Large intestine (tissue), 3 donors: ENCODE measurements around the gene EHBP1. TPM values are rescaled to one million over a fixed set of nuclear protein-coding genes. Genes with fewer than 3 reads are reported as not detected.

Experiments
- DNase-seq, 2 donors: peaks; one replicate each; pipeline versions ENCODE4 v3.0.0 to v3.0.0-alpha.2; 2013
- H3K27ac ChIP-seq: one replicate; pipeline ENCODE4 v1.5.1; 2013; ENCODE audit warnings: low read length
- H3K27me3 ChIP-seq: 2 replicates; pipeline ENCODE4 v1.6.1; 2013; ENCODE audit warnings: low read length; ENCODE audit not compliant: control insufficient read depth, insufficient read depth
- H3K36me3 ChIP-seq: 2 replicates; pipeline ENCODE4 v1.6.1; 2013; ENCODE audit warnings: low read length; ENCODE audit not compliant: control insufficient read depth, insufficient read depth
- H3K4me1 ChIP-seq: one replicate; pipeline ENCODE4 v1.6.1; 2013; ENCODE audit warnings: low read length; ENCODE audit not compliant: control insufficient read depth, insufficient read depth
- H3K4me3 ChIP-seq: one replicate; pipeline ENCODE4 v1.5.1; 2013; ENCODE audit warnings: low read length
- H3K9me3 ChIP-seq: one replicate; pipeline ENCODE4 v1.6.1; 2013; ENCODE audit warnings: mild to moderate bottlenecking, low read depth, low read length, moderate library complexity; ENCODE audit not compliant: control insufficient read depth
- WGBS: methylation state at CpG from one replicate; pipeline ENCODE4 v1.1.5; 2013; ENCODE audit warnings: low lambda C conversion rate; ENCODE audit not compliant: insufficient coverage; 5-methylcytosine and 5-hydroxymethylcytosine counted together
- polyA plus RNA-seq: library from polyadenylated mRNA; unstranded; fragments of 120-200 nt; gene quantifications from one replicate; pipeline ENCODE4 v1.2.1, GENCODE V29; 2013

Gene EHBP1
- polyA plus RNA-seq, 1 donor, result 30.7 TPM

GRCh38 chr2:62919041-62919440, 213.5 kb downstream of the EHBP1 start:
- H3K27ac ChIP-seq, result no peak overlapping the region
- DNase-seq, result no peak
- H3K36me3 ChIP-seq, result peaks cover 15% of the 10 kb centered on the region
- peaks cover 9% of the 10 kb centered on the region for H3K9me3 ChIP-seq
- no peak overlapping the region for H3K4me3 ChIP-seq
- no CpG with 5 or more reads among the region's 2 CpGs for WGBS
- H3K4me1 ChIP-seq, result no peaks in the 10 kb centered on the region
- H3K27me3 ChIP-seq, result no peaks in the 10 kb centered on the region

- Histone ChIP-seq H3K27me3 (no peaks in the 10 kb centered on the region), H3K27ac (no peak overlapping the region), H3K36me3 (peaks cover 15% of the 10 kb centered on the region), H3K4me3 (no peak overlapping the region), H3K4me1 (no peaks in the 10 kb centered on the region), H3K9me3 (peaks cover 9% of the 10 kb centered on the region)
- no peak for DNase-seq
Observed at GRCh38 chr2:62920070-62920469, 214.6 kb downstream of the EHBP1 start.

GRCh38 chr2:62923242-62923641, 217.7 kb downstream of the EHBP1 start:
- Histone ChIP-seq H3K9me3 (peaks cover 9% of the 10 kb centered on the region), H3K27ac (no peak overlapping the region), H3K4me3 (no peak overlapping the region), H3K36me3 (peaks cover 15% of the 10 kb centered on the region), H3K4me1 (no peaks in the 10 kb centered on the region), H3K27me3 (no peaks in the 10 kb centered on the region)
- no peak for DNase-seq

GRCh38 chr2:62923881-62924280, 218.4 kb downstream of the EHBP1 start:
- H3K36me3 ChIP-seq, result peaks cover 15% of the 10 kb centered on the region
- WGBS, result no CpG with 5 or more reads among the region's 2 CpGs
- no peak for DNase-seq
- H3K4me1 ChIP-seq, result no peaks in the 10 kb centered on the region
- H3K4me3 ChIP-seq, result no peak overlapping the region
- H3K9me3 ChIP-seq, result peaks cover 9% of the 10 kb centered on the region
- no peaks in the 10 kb centered on the region for H3K27me3 ChIP-seq
- H3K27ac ChIP-seq, result no peak overlapping the region

DNA sequence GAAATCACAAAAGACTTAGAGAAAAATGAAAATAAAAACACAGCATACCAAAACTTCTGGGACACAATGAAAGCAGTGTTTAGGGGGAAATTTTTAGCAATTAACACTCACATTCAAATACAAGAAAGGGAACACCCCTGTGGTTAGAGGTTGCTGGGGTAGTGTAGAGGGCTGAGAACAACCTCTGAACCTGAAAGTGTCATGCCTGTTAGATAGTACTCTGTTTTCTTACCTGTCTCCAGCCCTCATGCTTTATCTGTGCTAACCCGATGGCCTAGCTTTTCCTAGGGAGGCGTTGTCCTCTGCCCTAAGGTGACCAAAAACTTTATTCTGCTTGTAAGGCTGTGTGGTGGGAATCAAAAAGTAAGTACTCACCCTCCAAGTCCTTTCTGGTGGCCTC, 222.5 kb downstream of the EHBP1 start:
- Histone ChIP-seq H3K36me3 (peaks cover 6% of the 10 kb centered on the region), H3K4me3 (no peak overlapping the region), H3K27me3 (no peaks in the 10 kb centered on the region), H3K27ac (no peak overlapping the region), H3K9me3 (peaks cover 5% of the 10 kb centered on the region), H3K4me1 (no peaks in the 10 kb centered on the region)
- 85% methylated on average over 2 of the region's 2 CpGs for WGBS
- no peak for DNase-seq

DNA sequence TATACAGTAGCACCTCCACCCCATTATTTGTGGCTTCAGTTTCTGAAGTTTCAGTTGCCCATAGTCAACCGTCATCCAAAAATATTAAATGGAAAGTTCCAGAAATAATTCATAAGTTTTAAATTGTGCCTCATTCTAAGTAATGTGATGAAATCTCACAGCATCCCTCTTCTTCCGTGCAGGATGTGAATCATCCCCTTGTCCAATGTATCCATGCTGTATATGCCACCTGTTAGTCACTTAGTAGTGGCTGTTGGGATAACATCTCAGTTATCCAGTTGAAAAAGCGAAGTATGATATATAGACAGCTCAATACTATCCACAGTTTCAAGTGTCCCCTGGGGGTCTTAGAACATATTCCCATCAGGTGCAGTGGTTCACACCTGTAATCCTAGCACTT, 226.0 kb downstream of the EHBP1 start:
- Histone ChIP-seq H3K9me3 (no peaks in the 10 kb centered on the region), H3K27ac (no peak overlapping the region), H3K4me3 (no peak overlapping the region), H3K36me3 (no peaks in the 10 kb centered on the region), H3K27me3 (no peaks in the 10 kb centered on the region), H3K4me1 (no peaks in the 10 kb centered on the region)
- no peak for DNase-seq
- WGBS, result no CpG with 5 or more reads among the region's 3 CpGs

GRCh38 chr2:62933398-62933917, 227.9 kb downstream of the EHBP1 start:
- Histone ChIP-seq H3K4me3 (no peak overlapping the region), H3K27ac (no peak overlapping the region), H3K36me3 (no peaks in the 10 kb centered on the region), H3K4me1 (no peaks in the 10 kb centered on the region), H3K9me3 (no peaks in the 10 kb centered on the region), H3K27me3 (no peaks in the 10 kb centered on the region)
- 100% methylated on average over 1 of the region's 2 CpGs for WGBS
- no peak for DNase-seq

DNA sequence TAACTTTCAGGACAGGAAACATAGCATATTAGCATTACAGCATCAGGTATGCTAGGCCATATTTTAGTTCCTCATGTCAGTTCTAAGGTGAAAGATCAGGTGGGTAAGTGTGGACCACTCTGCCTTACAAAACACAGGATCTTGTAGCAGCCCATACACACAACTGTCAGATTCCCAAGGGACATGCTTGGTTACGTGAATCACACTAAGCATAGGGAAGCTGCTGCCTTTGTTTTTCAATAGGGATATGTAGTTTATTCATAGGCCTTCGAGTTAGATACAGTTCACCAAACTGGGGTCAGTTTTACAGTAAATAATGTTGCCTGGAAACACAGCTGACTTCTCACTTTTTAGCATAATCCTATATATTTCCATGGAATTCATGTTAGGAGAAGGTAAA, 229.0 kb downstream of the EHBP1 start:
- Histone ChIP-seq H3K4me1 (no peaks in the 10 kb centered on the region), H3K27me3 (no peaks in the 10 kb centered on the region), H3K27ac (no peak overlapping the region), H3K36me3 (no peaks in the 10 kb centered on the region), H3K9me3 (no peaks in the 10 kb centered on the region), H3K4me3 (no peak overlapping the region)
- DNase-seq, result no peak
- WGBS, result 100% methylated on average over 1 of the region's 2 CpGs

DNA sequence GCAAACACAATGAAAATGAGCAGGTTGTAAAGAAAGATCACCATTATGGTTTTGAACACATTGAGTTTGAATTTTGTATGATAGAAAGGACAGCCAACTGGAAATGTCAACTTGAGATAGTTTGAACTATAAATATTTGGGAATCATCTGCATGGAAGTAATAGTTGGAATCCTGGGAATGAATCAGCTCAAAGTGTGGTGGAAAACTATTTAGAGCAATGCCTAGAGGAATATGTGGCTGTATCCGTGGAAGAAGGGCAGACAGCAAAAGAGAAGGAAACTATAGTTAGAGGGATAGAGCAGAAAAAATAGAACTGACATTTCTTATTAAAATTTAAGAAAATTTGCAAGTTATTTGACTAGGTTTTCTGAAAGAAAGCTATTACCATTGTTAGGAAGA, 232.6 kb downstream of the EHBP1 start:
- no peak for DNase-seq
- Histone ChIP-seq H3K4me1 (no peaks in the 10 kb centered on the region), H3K36me3 (no peaks in the 10 kb centered on the region), H3K4me3 (no peak overlapping the region), H3K27me3 (no peaks in the 10 kb centered on the region), H3K27ac (no peak overlapping the region), H3K9me3 (no peaks in the 10 kb centered on the region)
- WGBS, result no CpG with 5 or more reads among the region's 1 CpG

DNA sequence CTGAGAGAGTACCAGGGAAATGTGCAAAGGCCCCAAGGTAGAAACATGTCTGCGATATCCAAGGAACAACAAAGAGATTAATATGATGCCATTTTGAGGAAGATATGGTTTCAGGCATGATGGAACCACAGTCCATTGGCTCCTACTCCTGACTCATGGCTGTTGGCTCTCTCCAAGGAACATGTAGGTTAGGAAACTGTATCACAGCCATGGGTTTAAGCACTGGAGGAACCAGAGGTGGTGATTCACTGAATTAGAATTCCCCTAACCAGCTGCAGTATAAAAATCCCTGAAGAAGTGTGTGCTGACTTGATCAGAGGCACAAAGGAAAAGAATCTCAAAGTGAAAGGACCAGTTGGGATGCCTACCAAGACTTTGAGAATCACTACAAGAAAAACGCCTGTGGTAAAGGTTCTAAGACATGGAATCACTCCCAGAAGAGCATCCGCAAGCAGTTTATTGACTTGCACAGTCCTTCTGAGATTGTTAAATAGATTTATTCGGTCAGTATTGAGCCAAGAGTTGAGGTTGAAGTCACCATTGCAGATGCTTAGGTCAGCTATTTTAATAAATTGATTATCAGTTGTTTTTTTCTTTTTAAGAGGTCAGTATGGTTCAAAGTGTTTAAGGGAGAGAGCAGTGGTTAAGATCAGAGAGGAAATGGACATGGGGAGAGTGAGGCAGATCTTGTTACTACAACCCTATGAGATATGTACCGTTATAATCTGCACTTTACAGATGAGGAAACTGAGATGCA, 234.4 kb downstream of the EHBP1 start:
- H3K27ac ChIP-seq, result no peak overlapping the region
- no peaks in the 10 kb centered on the region for H3K27me3 ChIP-seq
- no peak overlapping the region for H3K4me3 ChIP-seq
- no peaks in the 10 kb centered on the region for H3K9me3 ChIP-seq
- no peak for DNase-seq
- no peaks in the 10 kb centered on the region for H3K4me1 ChIP-seq
- H3K36me3 ChIP-seq, result no peaks in the 10 kb centered on the region
- WGBS, result 100% methylated on average over 2 of the region's 5 CpGs

GRCh38 chr2:62940697-62941096, 235.2 kb downstream of the EHBP1 start:
- DNase-seq, result no peak
- H3K4me3 ChIP-seq, result no peak overlapping the region
- no peaks in the 10 kb centered on the region for H3K4me1 ChIP-seq
- H3K27me3 ChIP-seq, result no peaks in the 10 kb centered on the region
- H3K36me3 ChIP-seq, result no peaks in the 10 kb centered on the region
- WGBS, result 90% methylated on average over 2 of the region's 2 CpGs
- H3K9me3 ChIP-seq, result no peaks in the 10 kb centered on the region
- H3K27ac ChIP-seq, result no peak overlapping the region
